ENCODE results near the gene PFN4.

- no peak for TF ChIP-seq POLR2A (IDR thresholded peaks at IDR 0.05)
- TF ChIP-seq CTCF (IDR thresholded peaks at IDR 0.05), result peak in 1 of 3 experiments; percentile 21
These were observed 41.4 kb upstream of the PFN4 start for GRCh38 chr2:24164416-24164973.
